Thyroid gland (tissue), 4 donors: ENCODE results near the gene KCNJ6. TPM values are rescaled to one million over a fixed set of nuclear protein-coding genes. Genes with fewer than 3 reads are reported as not detected.

ENCODE experiments used
- DNase-seq, 2 donors: peaks; one replicate each; pipeline ENCODE4 v3.0.0-alpha.2; 2019
- H3K27ac ChIP-seq, 3 donors: fragments of 200-600 bp; sonication (generic); 1 replicate in 2 of 3; 2 replicates in 1 of 3; pipeline ENCODE4 v1.5.1; 2016 to 2019; ENCODE audit warnings: mild to moderate bottlenecking in 1 of 3, moderate library complexity in 1 of 3
- H3K27me3 ChIP-seq: fragments of 200-600 bp; sonication (generic); one replicate; pipeline ENCODE4 v1.5.1; 2019
- H3K36me3 ChIP-seq, 2 donors: fragments of 200-600 bp; sonication (generic); one replicate each; pipeline ENCODE4 v1.5.1; 2016 to 2019
- H3K4me1 ChIP-seq, 2 donors: fragments of 200-600 bp; sonication (generic); one replicate each; pipeline ENCODE4 v1.5.1; 2017 to 2019
- H3K4me3 ChIP-seq, 3 donors: fragments of 200-600 bp; sonication (generic); replicated peaks in 1 of 3; 1 replicate in 2 of 3; 2 replicates in 1 of 3; pipeline ENCODE4 v1.5.1; 2016; ENCODE audit warnings: mild to moderate bottlenecking in 1 of 3
- H3K9me3 ChIP-seq: fragments of 200-600 bp; sonication (generic); one replicate; pipeline ENCODE4 v1.5.1; 2017
- CTCF ChIP-seq, 6 experiments: fragments of 200-600 bp in 3 of 6; fragments of 450-650 bp in 3 of 6; sonication (generic) in 3 of 6; IDR thresholded peaks; one replicate each; pipeline ENCODE4 v1.5.1; 2016 to 2019; ENCODE audit warnings: antibody characterized with exemption in 6 of 6, mild to moderate bottlenecking in 2 of 6, inconsistent platforms in 1 of 6, moderate library complexity in 1 of 6
- POLR2A ChIP-seq, 2 donors: fragments of 450-650 bp; IDR thresholded peaks; one replicate each; pipeline ENCODE4 v1.6.1; 2017; ENCODE audit warnings: antibody characterized with exemption in 2 of 2, mild to moderate bottlenecking in 2 of 2, moderate library complexity in 1 of 2
- WGBS, 2 donors: methylation state at CpG; one replicate each; pipeline ENCODE4 v1.1.5; 2017; 5-methylcytosine and 5-hydroxymethylcytosine counted together
- intact Hi-C: fragments of 100-400 bp; cut with DNase I; formaldehyde crosslinking; loops from one replicate; pipeline ENCODE4 v1.15.1; 2023
- total RNA-seq, 4 donors: library from RNA; depleted of rRNA; stranded (reverse); fragments of >200 nt; gene quantifications; one replicate each; pipeline ENCODE4 v1.2.3, GENCODE V29; 2016

Gene KCNJ6
- total RNA-seq, 4 donors from 2014 or later, result not detected

- no peaks in the 10 kb centered on the region for H3K27me3 ChIP-seq
- no peak for DNase-seq
- H3K4me1 ChIP-seq, result no peaks in the 10 kb centered on the region
- no peaks in the 10 kb centered on the region for H3K9me3 ChIP-seq
- TF ChIP-seq CTCF (IDR thresholded peaks at IDR 0.05), result no peak
- no peak for TF ChIP-seq POLR2A (IDR thresholded peaks at IDR 0.05)
- no peak overlapping the region for H3K4me3 ChIP-seq
- 68 to 71% methylated on average over 2 of the region's 2 CpGs for WGBS, 2 donors
- no peak overlapping the region for H3K27ac ChIP-seq
- H3K36me3 ChIP-seq, result no peaks in the 10 kb centered on the region
- intact Hi-C loops, result no loop called here
Observed at GRCh38 chr21:37603129-37603528, 313.1 kb downstream of the KCNJ6 start.

- 87 to 91% methylated on average over 5 of the region's 5 CpGs for WGBS, 2 donors
- intact Hi-C loops, result no loop called here
- no peak for DNase-seq
- Histone ChIP-seq H3K9me3 (no peaks in the 10 kb centered on the region), H3K4me1 (no peaks in the 10 kb centered on the region), H3K4me3 (no peak overlapping the region), H3K36me3 (no peaks in the 10 kb centered on the region), H3K27me3 (no peaks in the 10 kb centered on the region), H3K27ac (no peak overlapping the region)
- TF ChIP-seq CTCF (IDR thresholded peaks at IDR 0.05) (no peak), POLR2A (IDR thresholded peaks at IDR 0.05) (no peak)
Observed at GRCh38 chr21:37601915-37602314, 314.3 kb downstream of the KCNJ6 start.

GRCh38 chr21:37601027-37601426, 315.2 kb downstream of the KCNJ6 start:
- 65 to 75% methylated on average over 3 of the region's 3 CpGs for WGBS, 2 donors
- Histone ChIP-seq H3K4me3 (no peak overlapping the region), H3K36me3 (no peaks in the 10 kb centered on the region), H3K27ac (no peak overlapping the region), H3K27me3 (no peaks in the 10 kb centered on the region), H3K9me3 (no peaks in the 10 kb centered on the region), H3K4me1 (no peaks in the 10 kb centered on the region)
- intact Hi-C loops, result no loop called here
- TF ChIP-seq POLR2A (IDR thresholded peaks at IDR 0.05) (no peak), CTCF (IDR thresholded peaks at IDR 0.05) (no peak)
- DNase-seq, result no peak

- no peak overlapping the region for H3K27ac ChIP-seq
- intact Hi-C loops, result no loop called here
- H3K4me1 ChIP-seq, result no peaks in the 10 kb centered on the region
- no peak overlapping the region for H3K4me3 ChIP-seq
- no peaks in the 10 kb centered on the region for H3K27me3 ChIP-seq
- 85 to 100% methylated on average over 2 to 8 of the region's 8 CpGs for WGBS, 2 donors
- no peak for TF ChIP-seq CTCF (IDR thresholded peaks at IDR 0.05)
- no peak for TF ChIP-seq POLR2A (IDR thresholded peaks at IDR 0.05)
- no peak for DNase-seq
- no peaks in the 10 kb centered on the region for H3K9me3 ChIP-seq
- H3K36me3 ChIP-seq, result no peaks in the 10 kb centered on the region
Observed at GRCh38 chr21:37595944-37596343, 320.3 kb downstream of the KCNJ6 start.

- intact Hi-C loops, result no loop called here
- no peaks in the 10 kb centered on the region for H3K9me3 ChIP-seq
- 72 to 80% methylated on average over 15 of the region's 15 CpGs for WGBS, 2 donors
- no peaks in the 10 kb centered on the region for H3K4me1 ChIP-seq
- H3K27ac ChIP-seq, result no peak overlapping the region
- TF ChIP-seq CTCF (IDR thresholded peaks at IDR 0.05), result no peak
- TF ChIP-seq POLR2A (IDR thresholded peaks at IDR 0.05), result no peak
- H3K36me3 ChIP-seq, result no peaks in the 10 kb centered on the region
- DNase-seq, result no peak
- H3K27me3 ChIP-seq, result no peaks in the 10 kb centered on the region
- no peak overlapping the region for H3K4me3 ChIP-seq
Observed at GRCh38 chr21:37594472-37594951, 321.7 kb downstream of the KCNJ6 start.
